ENCODE data around the gene PEX1.
A peak's percentile ranks its signal among the peaks of the same experiment; 100 is the strongest.
"Not testable (repeated sequence)": the region's sequence is repeated elsewhere in the genome, so short reads cannot be mapped to it uniquely, and the experiment has no call there.

Gene PEX1

GRCh38 chr7:92528188-92528957, at the start of gene PEX1, which contains the start of gene RBM48:
PEX1 (minus strand) TSS chr7:92528520; CDS start chr7:92528435, 85 bp downstream.
RBM48 (plus strand) TSS chr7:92528795; CDS start chr7:92528814, 19 bp downstream.
- peak; percentile 97 for DNase-seq (ENCODE audit: low spot score)

- no peak for DNase-seq (ENCODE audit: low spot score)
These were observed 48.0 kb upstream of the PEX1 start for GRCh38 chr7:92576296-92576695.

GRCh38 chr7:92569137-92569536, 40.8 kb upstream of the PEX1 start:
- DNase-seq (ENCODE audit: low spot score) = no peak

- DNase-seq (ENCODE audit: low spot score) = no peak
These were observed 39.1 kb upstream of the PEX1 start for GRCh38 chr7:92567460-92567859.

GRCh38 chr7:92563345-92563744, 35.0 kb upstream of the PEX1 start:
- no peak for DNase-seq (ENCODE audit: low spot score)

GRCh38 chr7:92560602-92561001, 32.3 kb upstream of the PEX1 start:
- DNase-seq (ENCODE audit: low spot score) = no peak

GRCh38 chr7:92557808-92558362, 29.6 kb upstream of the PEX1 start:
- no peak for DNase-seq (ENCODE audit: low spot score)

GRCh38 chr7:92557249-92557648, 28.9 kb upstream of the PEX1 start:
- no peak for DNase-seq (ENCODE audit: low spot score)

GRCh38 chr7:92550194-92550593, 21.9 kb upstream of the PEX1 start:
- DNase-seq (ENCODE audit: low spot score) = no peak

- DNase-seq (ENCODE audit: low spot score) = no peak
These were observed 19.3 kb upstream of the PEX1 start for GRCh38 chr7:92547579-92547978.

GRCh38 chr7:92546856-92547497, 18.7 kb upstream of the PEX1 start:
- DNase-seq (ENCODE audit: low spot score) = no peak

GRCh38 chr7:92545116-92545515, 16.8 kb upstream of the PEX1 start:
- not testable (repeated sequence) for DNase-seq (ENCODE audit: low spot score)

- not testable (repeated sequence) for DNase-seq (ENCODE audit: low spot score)
These were observed 15.2 kb upstream of the PEX1 start for GRCh38 chr7:92543542-92543941.

- no peak for DNase-seq (ENCODE audit: low spot score)
These were observed 6.3 kb upstream of the PEX1 start for GRCh38 chr7:92534572-92534971.

GRCh38 chr7:92528958-92529264, 591 bp upstream of the PEX1 start:
- no peak for DNase-seq (ENCODE audit: low spot score)

GRCh38 chr7:92527300-92528187, 776 bp downstream of the PEX1 start:
- peak; percentile 66 for DNase-seq (ENCODE audit: low spot score)

- DNase-seq (ENCODE audit: low spot score) = no peak
These were observed 5.2 kb downstream of the PEX1 start for GRCh38 chr7:92523110-92523509.

GRCh38 chr7:92520024-92520423, 8.3 kb downstream of the PEX1 start:
- DNase-seq (ENCODE audit: low spot score) = no peak

- DNase-seq (ENCODE audit: low spot score) = no peak
These were observed 10.7 kb downstream of the PEX1 start for GRCh38 chr7:92517631-92518030.

- no peak for DNase-seq (ENCODE audit: low spot score)
These were observed 15.0 kb downstream of the PEX1 start for GRCh38 chr7:92513167-92513902.

GRCh38 chr7:92508946-92509345, 19.4 kb downstream of the PEX1 start:
- no peak for DNase-seq (ENCODE audit: low spot score)

- no peak for DNase-seq (ENCODE audit: low spot score)
These were observed 22.0 kb downstream of the PEX1 start for GRCh38 chr7:92506363-92506762.

Data from ecto neural progenitor cell (in vitro differentiated cells).